Pulmonary artery endothelial cell (primary cell): ENCODE measurements around the gene RASSF3. TPM values are rescaled to one million over a fixed set of nuclear protein-coding genes. Genes with fewer than 3 reads are reported as not detected.

Source experiments
- DNase-seq: peaks from one replicate; pipeline ENCODE4 v3.0.0-alpha.2; 2011; ENCODE audit warnings: low read depth, low spot score
- total RNA-seq: library from RNA; depleted of rRNA; stranded (reverse); fragments of >200 nt; gene quantifications from 2 replicates; pipeline ENCODE4 v1.2.3, GENCODE V29; 2014

Gene RASSF3
- total RNA-seq, 1 donor from 2014 or later, result 59.0 TPM

- peak; percentile 22 for DNase-seq
Observed at GRCh38 chr12:64669270-64669842, 59.1 kb downstream of the RASSF3 start.

GRCh38 chr12:64670019-64670418 lies 59.7 kb downstream of the RASSF3 start:
- no peak for DNase-seq

GRCh38 chr12:64670919-64671639 lies 60.8 kb downstream of the RASSF3 start:
- no peak for DNase-seq

GRCh38 chr12:64671681-64672080 lies 61.4 kb downstream of the RASSF3 start:
- DNase-seq, result no peak

- DNase-seq, result no peak
Observed at GRCh38 chr12:64672925-64673409, 62.7 kb downstream of the RASSF3 start.

- DNase-seq, result no peak
Observed at GRCh38 chr12:64673490-64674169, 63.3 kb downstream of the RASSF3 start.

- DNase-seq, result no peak
Observed at GRCh38 chr12:64674367-64674922, 64.2 kb downstream of the RASSF3 start.

- DNase-seq, result no peak
Observed at GRCh38 chr12:64675795-64676194, 65.5 kb downstream of the RASSF3 start.

- no peak for DNase-seq
Observed at GRCh38 chr12:64678248-64678647, 68.0 kb downstream of the RASSF3 start.

- no peak for DNase-seq
Observed at GRCh38 chr12:64678835-64679234, 68.5 kb downstream of the RASSF3 start.

- peak; percentile 78 for DNase-seq
Observed at GRCh38 chr12:64679487-64680001, 69.2 kb downstream of the RASSF3 start.

GRCh38 chr12:64680235-64680634 lies 69.9 kb downstream of the RASSF3 start:
- no peak for DNase-seq

GRCh38 chr12:64681200-64682052 lies 71.1 kb downstream of the RASSF3 start:
- DNase-seq, result no peak

- DNase-seq, result no peak
Observed at GRCh38 chr12:64682572-64683277, 72.4 kb downstream of the RASSF3 start.

GRCh38 chr12:64683816-64684543 lies 73.7 kb downstream of the RASSF3 start:
- no peak for DNase-seq

- no peak for DNase-seq
Observed at GRCh38 chr12:64685050-64685449, 74.8 kb downstream of the RASSF3 start.

GRCh38 chr12:64685605-64686004 lies 75.3 kb downstream of the RASSF3 start:
- no peak for DNase-seq

- no peak for DNase-seq
Observed at GRCh38 chr12:64687816-64688215, 77.5 kb downstream of the RASSF3 start.

- DNase-seq, result no peak
Observed at GRCh38 chr12:64688219-64688618, 77.9 kb downstream of the RASSF3 start.

GRCh38 chr12:64688715-64689114 lies 78.4 kb downstream of the RASSF3 start:
- DNase-seq, result no peak
